22Rv1 (cell line): ENCODE measurements around the gene PDHX.

Experiments used
- CTCF ChIP-seq: fragments of 450-650 bp; IDR thresholded peaks from 2 replicates; pipeline ENCODE4 v1.5.1; 2017; ENCODE audit warnings: mild to moderate bottlenecking
- ZFX ChIP-seq: fragments of 450-650 bp; IDR thresholded peaks from 2 replicates; pipeline ENCODE4 v1.6.1; 2017; ENCODE audit warnings: antibody characterized with exemption, borderline replicate concordance

GRCh38 chr11:35033011-35033410 is 116.6 kb downstream of the PDHX start:
- TF ChIP-seq CTCF (no peak), ZFX (no peak)
